K562 (cell line): Measurements from ENCODE around the gene SRRT. TPM values are rescaled to one million over a fixed set of nuclear protein-coding genes. Genes with fewer than 3 reads are reported as not detected.

Experiments used
- EGR1 ChIP-seq: fragments of 450-650 bp; conservative IDR thresholded peaks from 2 replicates; pipeline ENCODE4 v1.6.1; 2017; ENCODE audit warnings: mild to moderate bottlenecking
- ETV5 ChIP-seq: sonication (generic); formaldehyde crosslinking; IDR thresholded peaks from 2 replicates; pipeline ENCODE4 v1.4.0; 2020; ENCODE audit warnings: low read depth, mild to moderate bottlenecking, missing genetic modification reagents
- GATAD2B ChIP-seq: fragments of 450-650 bp; IDR thresholded peaks from 2 replicates; pipeline ENCODE4 v1.6.1; 2017; ENCODE audit warnings: mild to moderate bottlenecking, borderline replicate concordance
- HMG20A ChIP-seq: fragments of 450-650 bp; formaldehyde crosslinking; conservative IDR thresholded peaks from 2 replicates; pipeline ENCODE4 v1.4.0; 2020; ENCODE audit warnings: mild to moderate bottlenecking, mixed read lengths
- HOXB6 ChIP-seq: fragments of 250-450 bp; sonication (Bioruptor Pico); IDR thresholded peaks from 2 replicates; pipeline ENCODE4 v1.5.1; 2022; ENCODE audit warnings: mild to moderate bottlenecking, borderline replicate concordance
- JUND ChIP-seq, 2 experiments: IDR thresholded peaks; 2 replicates in 1 of 2; 3 replicates in 1 of 2; pipeline ENCODE4 v1.6.1; 2011; ENCODE audit warnings: borderline replicate concordance in 2 of 2, low read depth in 2 of 2, low read length in 2 of 2, improper control_type of control experiment in 1 of 2, missing biosample characterization in 1 of 2, missing genetic modification characterization in 1 of 2, missing genetic modification reagents in 1 of 2
- KAT7 ChIP-seq: sonication (generic); formaldehyde crosslinking; IDR thresholded peaks from 2 replicates; pipeline ENCODE4 v1.8.0; 2022; ENCODE audit warnings: missing genetic modification reagents, mild to moderate bottlenecking, borderline replicate concordance
- NBN ChIP-seq: fragments of 450-650 bp; IDR thresholded peaks from 2 replicates; pipeline ENCODE4 v1.6.1; 2016; ENCODE audit warnings: low read depth, mild to moderate bottlenecking
- NCOA1 ChIP-seq: fragments of 450-650 bp; IDR thresholded peaks from 2 replicates; pipeline ENCODE4 v1.6.1; 2016; ENCODE audit warnings: low read depth
- NRF1 ChIP-seq, 2 experiments: fragments of 450-650 bp; IDR thresholded peaks in 1 of 2; conservative IDR thresholded peaks in 1 of 2; 2 replicates each; pipeline ENCODE4 v1.6.1; 2014; ENCODE audit warnings: mild to moderate bottlenecking in 2 of 2
- OTX1 ChIP-seq: fragments of 450-650 bp; formaldehyde crosslinking; IDR thresholded peaks from 2 replicates; pipeline ENCODE4 v1.4.0; 2022; ENCODE audit warnings: mild to moderate bottlenecking
- PHB ChIP-seq: fragments of 250-450 bp; sonication (Bioruptor Pico); IDR thresholded peaks from 2 replicates; pipeline ENCODE4 v1.5.0; 2021
- RAD21 ChIP-seq, 2 experiments: fragments of 250-450 bp in 1 of 2; fragments of 450-650 bp in 1 of 2; sonication (Bioruptor Pico) in 1 of 2; formaldehyde crosslinking in 1 of 2; IDR thresholded peaks in 1 of 2; conservative IDR thresholded peaks in 1 of 2; 2 replicates each; pipeline versions ENCODE4 v1.4.0 to v1.8.0; 2020 to 2022; ENCODE audit warnings: mild to moderate bottlenecking in 2 of 2, moderate library complexity in 1 of 2
- RBFOX2 ChIP-seq: fragments of 200-400 bp; formaldehyde crosslinking; IDR thresholded peaks from 2 replicates; pipeline ENCODE4 v1.6.1; 2017; ENCODE audit warnings: low read depth, mild to moderate bottlenecking, low read length, moderate library complexity
- RCOR1 ChIP-seq, 2 experiments: IDR thresholded peaks; 2 replicates each; pipeline ENCODE4 v1.6.1; 2012; ENCODE audit warnings: low read depth in 2 of 2, low read length in 2 of 2, borderline replicate concordance in 1 of 2, improper control_type of control experiment in 1 of 2
- RNF2 ChIP-seq: sonication (generic); IDR thresholded peaks from 2 replicates; pipeline ENCODE4 v1.6.1; 2016
- SIN3A ChIP-seq, 2 experiments: fragments of 150-350 bp in 1 of 2; IDR thresholded peaks; 2 replicates each; pipeline ENCODE4 v1.6.1; 2011 to 2016; ENCODE audit warnings: borderline replicate concordance in 2 of 2, low read depth in 2 of 2, low read length in 2 of 2, mild to moderate bottlenecking in 2 of 2, moderate library complexity in 2 of 2; ENCODE audit not compliant: control insufficient read depth in 1 of 2
- SRSF1 ChIP-seq: fragments of 200-400 bp; formaldehyde crosslinking; IDR thresholded peaks from 2 replicates; pipeline ENCODE4 v1.6.1; 2017; ENCODE audit warnings: mild to moderate bottlenecking, low read depth, low read length, moderate library complexity
- SUPT5H ChIP-seq: fragments of 450-650 bp; IDR thresholded peaks from 2 replicates; pipeline ENCODE4 v1.6.1; 2016
- ZNF143 ChIP-seq: sonication (generic); formaldehyde crosslinking; IDR thresholded peaks from 2 replicates; pipeline ENCODE4 v1.9.0; 2022; ENCODE audit warnings: mild to moderate bottlenecking, missing genetic modification reagents
- ZNF384 ChIP-seq: IDR thresholded peaks from 2 replicates; pipeline ENCODE4 v1.6.1; 2012; ENCODE audit warnings: low read depth, low read length, improper control_type of control experiment
- ZNF511 ChIP-seq: sonication (generic); formaldehyde crosslinking; IDR thresholded peaks from 2 replicates; pipeline ENCODE4 v1.8.0; 2022; ENCODE audit warnings: mild to moderate bottlenecking, missing genetic modification reagents
- polyA plus RNA-seq, 8 experiments: library from polyadenylated mRNA; depleted of rRNA in 4 of 8; stranded (reverse) in 5 of 8; unstranded in 3 of 8; fragments of >200 nt; fragmentation: Nextera tagmentation in 2 of 8; fragmentation: Illumina TruSeq in 1 of 8; extraction: Ambion mirVana in 2 of 8; extraction: Trizol in 1 of 8; gene quantifications; 2 replicates each; pipeline versions ENCODE4 v1.2.1 to v1.2.3, GENCODE V29; 2011 to 2014; ENCODE audit warnings: inconsistent platforms in 1 of 8, missing spikeins in 1 of 8
- total RNA-seq, 7 experiments: library from RNA; depleted of rRNA in 6 of 7; stranded (reverse); fragments of >200 nt in 6 of 7; fragmentation: Illumina TruSeq in 2 of 7; extraction: Trizol in 2 of 7; gene quantifications; 2 replicates each; pipeline versions ENCODE4 v1.2.1 to v1.2.3, GENCODE V29; 2011 to 2021; ENCODE audit warnings: low replicate concordance in 1 of 7
- TF ChIP-seq, protein P1 (sequence below): sonication (generic); formaldehyde crosslinking; IDR thresholded peaks from 2 replicates; pipeline ENCODE4 v1.8.0; 2023; ENCODE audit warnings: mild to moderate bottlenecking, missing genetic modification reagents

The SRRT gene
- total and polyA plus RNA-seq, 9 of the 15 experiments (the other 6 are each of a cell fraction or from before 2014, with no cell fraction given): 10.3 to 263 (median 84.4) TPM

DNA sequence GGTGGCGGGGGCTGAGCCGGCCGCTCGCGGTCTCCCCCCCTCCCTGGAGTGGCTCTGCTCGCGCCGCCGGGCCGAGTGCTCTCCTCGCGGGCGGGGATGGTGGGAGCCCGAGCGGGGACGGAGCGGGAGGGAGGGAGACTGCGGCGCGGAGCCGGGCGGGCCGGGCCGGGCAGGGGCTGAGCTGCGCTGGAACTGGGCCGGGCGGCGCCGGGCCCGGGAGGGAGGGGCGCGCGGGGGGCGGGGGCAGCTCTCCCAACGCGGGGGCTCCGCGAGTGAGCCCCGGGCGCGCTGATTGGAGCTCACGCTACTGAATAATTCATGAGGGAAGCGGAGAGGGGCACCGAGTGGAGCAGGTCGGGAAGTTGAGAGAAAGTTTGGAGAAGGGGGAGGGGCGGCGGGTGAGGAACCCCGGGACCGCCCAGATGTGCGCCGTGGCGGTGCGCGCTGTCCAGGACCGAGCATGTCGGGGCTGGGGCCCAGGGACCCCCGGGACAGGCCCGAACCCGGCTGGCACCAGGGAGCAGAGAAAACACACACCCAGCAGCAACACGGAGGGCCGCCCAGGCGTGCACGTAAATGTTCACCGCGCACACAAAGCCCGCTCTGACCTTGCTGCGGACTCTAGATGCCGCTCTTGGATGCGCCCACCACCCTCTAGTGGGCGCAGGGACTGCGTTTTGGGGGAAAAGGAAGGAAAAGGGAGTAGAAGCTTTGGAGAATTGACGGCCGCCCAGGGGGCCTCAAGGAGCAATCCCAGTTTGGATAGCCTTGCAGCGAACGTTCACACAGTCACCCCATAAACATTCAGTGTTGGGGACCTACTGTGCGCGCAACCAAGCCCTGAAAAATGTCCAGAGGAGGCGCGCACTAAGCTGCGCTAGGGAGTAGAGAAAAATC lies 47.3 kb upstream of the SRRT start, which contains the start of gene EPHB4 (continued):
- TF ChIP-seq OTX1 (CRISPR knock-in tag) (peak; percentile 54; the same call in 1 of the 2 replicates), ZNF511 (CRISPR knock-in tag) (peak; percentile 85; the same call in 1 of the 2 replicates), NRF1 (conservative IDR thresholded peaks at IDR 0.05 in 1 of 2, IDR thresholded peaks at IDR 0.05 in 1 of 2) (peak; percentile 89 to 91), HOXB6 (CRISPR knock-in tag) (no peak), ZNF384 (0 out of 2 replicates have a peak, but pooled peaks have one; percentile 17), KAT7 (CRISPR knock-in tag) (peak; percentile 96), SIN3A (IDR thresholded peaks at IDR 0.05; ENCODE audit: borderline replicate concordance in 2 of 2, control insufficient read depth in 1 of 2, low read depth in 2 of 2, low read length in 2 of 2) (peak; percentile 15 to 63; a peak in 2 of 4 replicates), ZNF143 (CRISPR knock-in tag) (peak; percentile 43; the same call in 1 of the 2 replicates), PHB (CRISPR knock-in tag) (0 out of 2 replicates have a peak, but pooled peaks have one; percentile 23), EGR1 (0 out of 2 replicates have a peak, but pooled peaks have one; percentile 16), SRSF1 (no peak), RBFOX2 (peak; percentile 71), NBN (peak; percentile 74; the same call in 1 of the 2 replicates), RAD21 (CRISPR knock-in tag; conservative IDR thresholded peaks at IDR 0.05 in 1 of 2, IDR thresholded peaks at IDR 0.05 in 1 of 2) (peak; percentile 31 to 63; a peak in 2 of 4 replicates), SUPT5H (peak; percentile 67), NCOA1 (peak; percentile 15; the same call in 1 of the 2 replicates), HMG20A (CRISPR knock-in tag) (no peak; the same call in 1 of the 2 replicates), ETV5 (CRISPR knock-in tag) (peak; percentile 61), GATAD2B (peak; percentile 44; the same call in 1 of the 2 replicates), RNF2 (0 out of 2 replicates have a peak, but pooled peaks have one; percentile 58), JUND (IDR thresholded peaks at IDR 0.05; ENCODE audit: borderline replicate concordance, low read depth, low read length) (no peak), JUND (tag; IDR thresholded peaks at IDR 0.05; ENCODE audit: borderline replicate concordance, low read depth, low read length) (no peak; the same call in 2 of the 3 replicates), RCOR1 (IDR thresholded peaks at IDR 0.05; ENCODE audit: borderline replicate concordance in 1 of 2, low read depth in 2 of 2, low read length in 2 of 2) (peak in 1 of 2 experiments; percentile 56; a peak in 1 of 4 replicates)
- TF ChIP-seq, protein P1, sequence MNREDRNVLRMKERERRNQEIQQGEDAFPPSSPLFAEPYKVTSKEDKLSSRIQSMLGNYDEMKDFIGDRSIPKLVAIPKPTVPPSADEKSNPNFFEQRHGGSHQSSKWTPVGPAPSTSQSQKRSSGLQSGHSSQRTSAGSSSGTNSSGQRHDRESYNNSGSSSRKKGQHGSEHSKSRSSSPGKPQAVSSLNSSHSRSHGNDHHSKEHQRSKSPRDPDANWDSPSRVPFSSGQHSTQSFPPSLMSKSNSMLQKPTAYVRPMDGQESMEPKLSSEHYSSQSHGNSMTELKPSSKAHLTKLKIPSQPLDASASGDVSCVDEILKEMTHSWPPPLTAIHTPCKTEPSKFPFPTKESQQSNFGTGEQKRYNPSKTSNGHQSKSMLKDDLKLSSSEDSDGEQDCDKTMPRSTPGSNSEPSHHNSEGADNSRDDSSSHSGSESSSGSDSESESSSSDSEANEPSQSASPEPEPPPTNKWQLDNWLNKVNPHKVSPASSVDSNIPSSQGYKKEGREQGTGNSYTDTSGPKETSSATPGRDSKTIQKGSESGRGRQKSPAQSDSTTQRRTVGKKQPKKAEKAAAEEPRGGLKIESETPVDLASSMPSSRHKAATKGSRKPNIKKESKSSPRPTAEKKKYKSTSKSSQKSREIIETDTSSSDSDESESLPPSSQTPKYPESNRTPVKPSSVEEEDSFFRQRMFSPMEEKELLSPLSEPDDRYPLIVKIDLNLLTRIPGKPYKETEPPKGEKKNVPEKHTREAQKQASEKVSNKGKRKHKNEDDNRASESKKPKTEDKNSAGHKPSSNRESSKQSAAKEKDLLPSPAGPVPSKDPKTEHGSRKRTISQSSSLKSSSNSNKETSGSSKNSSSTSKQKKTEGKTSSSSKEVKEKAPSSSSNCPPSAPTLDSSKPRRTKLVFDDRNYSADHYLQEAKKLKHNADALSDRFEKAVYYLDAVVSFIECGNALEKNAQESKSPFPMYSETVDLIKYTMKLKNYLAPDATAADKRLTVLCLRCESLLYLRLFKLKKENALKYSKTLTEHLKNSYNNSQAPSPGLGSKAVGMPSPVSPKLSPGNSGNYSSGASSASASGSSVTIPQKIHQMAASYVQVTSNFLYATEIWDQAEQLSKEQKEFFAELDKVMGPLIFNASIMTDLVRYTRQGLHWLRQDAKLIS (CRISPR knock-in tag): peak; percentile 86; the same call in 1 of the 2 replicates
